WTC11 (cell line): Measurements from ENCODE around the gene SNRNP35.

ENCODE experiments used
- CREM ChIP-seq: sonication (generic); formaldehyde crosslinking; IDR thresholded peaks from 2 replicates; pipeline ENCODE4 v1.8.1; 2022; ENCODE audit warnings: mild to moderate bottlenecking, missing genetic modification reagents, moderate library complexity
- CTCF ChIP-seq: fragments of 200-600 bp; IDR thresholded peaks from 2 replicates; pipeline ENCODE4 v1.8.0; 2022; ENCODE audit warnings: antibody characterized with exemption
- ETV6 ChIP-seq: sonication (generic); formaldehyde crosslinking; IDR thresholded peaks from 2 replicates; pipeline ENCODE4 v1.8.1; 2022; ENCODE audit warnings: mild to moderate bottlenecking, missing genetic modification reagents
- JUN ChIP-seq: sonication (generic); formaldehyde crosslinking; IDR thresholded peaks from 2 replicates; pipeline ENCODE4 v1.8.0; 2023; ENCODE audit warnings: mild to moderate bottlenecking, missing genetic modification reagents
- NFYB ChIP-seq: sonication (generic); formaldehyde crosslinking; conservative IDR thresholded peaks from 2 replicates; pipeline ENCODE4 v1.8.0; 2022; ENCODE audit warnings: low read depth, missing genetic modification reagents
- SOX15 ChIP-seq: fragments of 250-450 bp; sonication (Bioruptor Pico); IDR thresholded peaks from 2 replicates; pipeline ENCODE4 v1.9.0; 2021; ENCODE audit warnings: mild to moderate bottlenecking
- ZNF232 ChIP-seq: sonication (generic); formaldehyde crosslinking; IDR thresholded peaks from 2 replicates; pipeline ENCODE4 v1.8.0; 2022; ENCODE audit warnings: mild to moderate bottlenecking, missing genetic modification reagents
- TF ChIP-seq, protein P1 (sequence below): sonication (generic); formaldehyde crosslinking; IDR thresholded peaks from 2 replicates; pipeline ENCODE4 v1.8.1; 2023; ENCODE audit warnings: mild to moderate bottlenecking, missing genetic modification reagents, moderate library complexity

- TF ChIP-seq NFYB (CRISPR knock-in tag) (no peak), JUN (CRISPR knock-in tag) (no peak), CTCF (no peak), ETV6 (CRISPR knock-in tag) (no peak), SOX15 (CRISPR knock-in tag) (no peak), CREM (CRISPR knock-in tag) (no peak), ZNF232 (CRISPR knock-in tag) (no peak)
- TF ChIP-seq, protein P1, sequence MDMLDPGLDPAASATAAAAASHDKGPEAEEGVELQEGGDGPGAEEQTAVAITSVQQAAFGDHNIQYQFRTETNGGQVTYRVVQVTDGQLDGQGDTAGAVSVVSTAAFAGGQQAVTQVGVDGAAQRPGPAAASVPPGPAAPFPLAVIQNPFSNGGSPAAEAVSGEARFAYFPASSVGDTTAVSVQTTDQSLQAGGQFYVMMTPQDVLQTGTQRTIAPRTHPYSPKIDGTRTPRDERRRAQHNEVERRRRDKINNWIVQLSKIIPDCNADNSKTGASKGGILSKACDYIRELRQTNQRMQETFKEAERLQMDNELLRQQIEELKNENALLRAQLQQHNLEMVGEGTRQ: no peak
Observed at GRCh38 chr12:123472438-123472849, 14.5 kb downstream of the SNRNP35 start.
